HG03460 (cell line): Measurements from ENCODE around the gene FKRP.

Experiments
- ATAC-seq: cut with Tn5 transposase; IDR thresholded peaks from one replicate; pipeline ENCODE4 v1.9.1; 2021; ENCODE audit not compliant: unreplicated experiment

Gene FKRP

DNA sequence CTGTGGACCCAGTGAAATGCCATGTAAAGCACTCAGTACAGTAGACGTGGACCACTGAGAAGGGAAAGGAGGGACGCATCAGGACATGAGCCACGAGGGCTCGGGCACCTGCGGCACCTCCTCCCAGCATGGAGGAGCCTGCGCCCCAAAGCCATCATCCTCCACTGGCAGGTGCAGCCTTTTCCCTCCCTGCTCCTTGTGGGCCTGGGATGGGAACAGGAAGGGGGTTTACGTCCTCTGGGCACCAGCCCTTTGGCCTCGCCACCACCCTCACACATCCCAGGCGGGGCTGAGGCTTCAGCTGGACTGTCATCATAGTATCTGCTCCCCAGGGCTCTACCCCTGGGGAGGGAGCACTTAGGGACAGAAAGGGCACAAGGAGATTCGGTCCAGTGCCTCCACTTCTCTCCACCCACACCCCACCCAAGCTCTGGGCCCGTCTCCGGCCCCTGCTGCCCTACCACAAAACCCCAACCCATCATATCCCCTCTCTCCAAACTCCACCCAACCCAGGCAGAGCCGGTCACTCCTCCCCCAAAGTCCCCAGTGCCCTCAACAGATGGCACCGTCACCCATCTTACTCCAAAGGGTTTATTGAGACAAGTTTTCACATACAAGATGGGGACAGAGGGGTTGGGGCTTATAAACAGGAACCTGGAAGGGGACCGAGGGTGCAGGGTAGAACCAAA, 26.8 kb upstream of the FKRP start:
- no peak for ATAC-seq

DNA sequence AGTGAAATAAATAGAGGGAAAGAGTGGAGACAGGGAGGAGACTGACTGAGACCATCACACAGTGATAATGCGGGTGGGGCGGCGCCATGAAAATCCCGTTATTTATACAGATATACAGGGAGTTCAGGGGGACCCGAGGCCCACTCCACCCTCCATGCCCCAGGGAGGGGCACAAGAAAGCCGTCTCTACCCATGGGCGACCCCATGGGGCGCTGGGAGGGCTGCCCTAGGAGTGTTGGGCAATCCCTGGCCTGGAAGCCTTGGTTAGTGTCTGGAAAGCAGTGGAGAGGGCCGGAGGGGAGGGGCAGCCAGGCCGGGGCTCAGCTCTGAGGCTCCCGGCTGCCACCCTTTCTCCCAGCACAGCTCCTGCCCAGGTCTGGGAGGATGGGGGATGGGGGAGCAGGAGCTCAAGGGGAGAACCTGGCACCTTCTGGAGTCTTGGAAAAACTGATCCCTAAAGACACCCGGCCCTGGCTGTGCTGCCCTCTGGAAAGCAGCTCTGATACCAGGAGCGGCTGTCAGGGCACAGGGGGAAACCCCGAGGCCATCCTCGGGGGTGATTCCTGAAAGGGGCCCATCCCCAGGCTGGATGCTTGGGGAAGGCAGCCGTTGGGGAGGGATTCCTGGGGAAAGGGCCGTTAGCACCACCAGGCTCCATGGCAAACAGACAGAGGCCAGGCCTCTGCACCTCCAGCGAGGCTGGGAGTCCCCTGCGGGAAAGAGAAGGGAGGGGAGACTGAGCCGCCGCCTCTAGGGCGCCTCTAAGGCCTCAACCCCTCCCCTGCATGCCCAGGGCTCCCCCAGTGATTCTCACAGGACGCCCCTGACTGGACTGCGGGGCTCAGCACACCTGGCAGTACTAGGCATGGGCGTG, 26.0 kb upstream of the FKRP start:
- ATAC-seq, result no peak

DNA sequence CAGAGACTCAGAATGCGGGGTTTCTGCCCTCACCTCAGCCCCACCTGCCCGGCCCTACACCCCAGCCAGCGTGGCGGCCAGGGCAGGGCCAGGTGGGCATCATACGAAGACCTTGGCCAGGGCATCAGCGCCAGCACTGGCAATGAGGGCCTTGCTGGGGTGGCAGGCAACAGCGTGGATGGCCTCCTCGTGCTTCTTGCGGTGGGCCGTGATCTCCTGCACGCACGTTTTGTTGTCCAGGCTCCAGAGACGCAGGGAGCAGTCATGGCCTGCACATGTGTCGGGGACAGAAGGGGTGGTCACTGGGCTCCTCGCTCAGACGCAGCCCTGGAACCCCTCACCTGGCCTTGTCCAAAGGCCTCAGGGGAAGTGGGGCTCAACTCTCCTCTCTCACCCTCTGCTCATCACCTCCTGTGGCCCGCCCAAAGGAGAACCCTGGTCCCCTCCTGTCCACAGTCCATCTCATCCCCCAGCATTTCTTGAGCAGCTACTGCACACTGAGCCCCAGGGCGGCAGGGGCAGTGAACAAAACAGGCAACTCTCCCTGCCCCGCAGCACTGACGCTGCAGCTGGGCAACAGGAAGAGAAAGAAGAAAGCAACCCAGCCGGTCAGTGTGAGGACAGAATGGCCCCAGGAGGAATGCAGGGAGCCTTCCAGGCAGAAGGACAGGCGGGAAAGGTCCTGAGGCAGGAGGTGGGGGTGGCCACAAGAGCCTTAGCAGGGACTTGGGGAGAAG, 25.2 kb upstream of the FKRP start:
- ATAC-seq, result no peak

DNA sequence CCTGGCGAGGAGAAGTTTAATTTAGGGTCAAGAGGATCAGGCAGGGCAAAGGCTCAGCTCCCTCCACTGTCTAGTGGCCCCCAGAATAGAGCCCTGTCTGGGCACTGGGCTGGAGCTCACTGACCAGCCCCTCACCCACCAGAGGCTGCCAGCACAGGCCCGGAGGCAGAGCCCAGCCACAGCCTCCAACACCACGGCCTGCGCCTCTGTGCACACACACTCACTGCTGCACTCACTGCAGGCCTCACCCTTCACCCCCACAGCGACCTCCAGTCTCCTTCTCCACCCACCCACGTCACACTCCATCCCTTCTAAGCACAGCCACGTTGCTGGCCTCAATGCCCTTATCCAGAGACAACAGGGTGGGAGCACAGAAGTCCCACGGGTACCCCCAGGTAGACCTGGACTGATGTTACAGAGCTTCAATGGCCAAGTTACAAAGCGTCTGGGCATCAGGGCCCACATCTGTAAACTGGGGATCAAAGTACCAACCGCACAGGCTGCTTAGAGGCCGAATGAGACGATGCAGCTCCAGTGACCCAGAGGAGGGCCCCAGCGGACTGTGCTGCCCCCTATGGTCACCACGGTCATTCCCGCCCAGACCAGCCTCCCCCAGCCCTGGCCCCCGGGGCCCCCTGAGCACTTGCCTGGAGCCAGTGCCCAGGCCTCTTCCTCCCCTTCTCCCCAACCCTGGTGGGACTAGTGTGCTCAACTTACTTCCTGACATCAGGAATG, 24.4 kb upstream of the FKRP start:
- ATAC-seq, result no peak

DNA sequence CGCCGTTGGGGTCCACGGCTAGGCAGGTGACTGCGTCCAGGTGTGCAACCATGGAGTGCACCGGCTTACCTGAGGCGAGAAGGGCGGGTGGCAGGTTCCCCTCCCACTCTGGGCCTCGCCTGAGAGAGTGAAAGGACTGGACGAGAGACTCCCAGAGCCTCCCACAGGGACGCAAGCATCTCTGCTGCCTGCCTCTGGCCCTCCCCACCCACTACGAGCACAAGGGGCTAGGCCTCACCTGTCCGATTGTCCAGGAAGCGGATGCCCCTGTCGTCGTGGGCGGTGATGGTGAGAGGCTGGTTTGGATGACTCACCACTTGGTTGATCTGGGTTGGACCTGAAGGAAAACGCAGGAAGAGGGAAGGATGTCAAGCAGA, 23.9 kb upstream of the FKRP start:
- ATAC-seq, result no peak

DNA sequence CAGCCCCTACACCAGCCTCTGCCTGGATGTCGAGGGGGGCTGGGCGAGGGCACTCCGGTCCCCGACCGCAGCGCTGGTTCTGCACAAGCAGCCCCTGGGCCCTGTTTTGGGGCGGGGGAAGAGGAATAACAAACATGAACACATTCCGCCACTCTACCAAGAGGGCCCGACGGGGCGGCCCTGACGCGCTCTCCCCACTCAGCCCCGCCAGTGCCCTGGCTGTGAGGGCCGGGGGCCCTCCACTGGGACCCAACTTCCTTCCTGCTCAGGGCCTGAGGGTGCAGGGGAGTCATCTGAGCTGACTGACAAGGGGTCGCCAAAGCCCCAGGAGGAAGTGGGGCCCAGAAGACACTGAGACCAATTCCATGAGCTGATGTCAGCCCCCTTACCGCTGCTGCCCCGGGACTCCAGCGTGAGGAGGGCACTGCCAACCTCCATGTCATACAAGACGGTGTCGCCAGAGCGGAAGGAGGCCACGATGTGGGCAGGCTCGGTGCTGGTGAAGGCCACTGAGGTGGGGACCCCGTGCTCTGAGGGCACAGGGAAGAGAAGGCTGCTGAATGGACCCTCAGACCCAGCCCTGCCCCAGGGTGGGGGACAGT, 23.3 kb upstream of the FKRP start:
- no peak for ATAC-seq

DNA sequence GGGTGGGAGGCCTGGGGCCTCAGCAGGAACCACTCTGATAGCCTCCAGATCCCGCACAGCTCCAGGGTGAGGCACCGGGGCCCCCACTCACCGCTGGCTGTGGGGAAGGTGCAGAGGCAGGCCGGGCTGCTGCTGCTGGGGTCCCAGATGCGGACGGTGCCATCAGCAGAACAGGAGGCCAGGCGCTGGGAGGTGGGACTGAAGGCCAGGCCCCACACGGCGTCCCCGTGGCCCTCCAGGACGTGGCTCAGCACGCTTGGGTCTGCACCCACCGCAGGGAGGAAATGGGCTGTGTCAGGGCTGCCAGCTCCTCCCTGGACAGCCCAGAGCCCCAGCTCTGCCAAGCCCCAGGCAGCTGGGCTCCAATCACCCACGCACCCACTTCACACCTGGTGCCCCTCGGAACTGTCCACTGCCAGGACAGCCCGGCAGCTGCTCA, 22.8 kb upstream of the FKRP start:
- no peak for ATAC-seq

DNA sequence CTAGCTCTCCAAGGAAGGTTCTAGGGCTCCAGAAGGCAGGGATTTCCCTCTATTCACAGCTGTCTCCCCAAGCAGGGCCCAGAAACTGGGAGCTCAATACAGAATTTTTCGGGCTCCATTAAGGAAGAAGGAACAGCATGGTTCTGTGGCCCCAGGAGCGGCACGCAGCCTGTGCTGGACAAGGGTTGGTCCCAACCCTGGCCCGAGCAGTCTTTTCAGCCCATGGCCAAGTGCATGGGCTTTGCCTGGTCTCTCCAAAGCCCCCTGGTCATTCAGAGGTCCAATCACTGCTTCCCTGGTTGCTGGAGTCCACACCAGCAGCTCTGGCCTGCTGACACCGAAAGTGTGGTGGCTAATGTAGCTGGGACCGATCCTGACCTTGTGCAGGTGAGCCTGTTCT, 22.4 kb upstream of the FKRP start:
- no peak for ATAC-seq

DNA sequence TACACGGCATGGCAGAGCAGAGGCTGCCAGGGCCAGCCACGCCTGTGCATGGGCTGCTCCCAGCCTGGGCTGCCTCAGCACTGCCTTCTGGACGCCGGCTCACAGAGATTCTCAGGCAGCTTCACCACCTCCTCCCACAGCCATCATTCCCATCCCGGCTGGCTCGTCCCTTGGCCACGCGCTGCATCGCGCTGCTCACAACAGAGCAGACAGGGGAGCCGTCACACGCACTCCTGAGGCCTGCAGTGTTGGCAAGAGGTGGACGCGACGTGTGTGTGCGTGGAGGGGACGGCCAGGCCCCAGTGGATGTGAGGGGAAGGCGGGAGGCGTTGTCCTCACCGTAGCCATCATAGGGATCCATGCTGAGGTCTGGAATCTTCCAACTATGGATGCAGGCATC, 21.4 kb upstream of the FKRP start:
- ATAC-seq, result no peak

DNA sequence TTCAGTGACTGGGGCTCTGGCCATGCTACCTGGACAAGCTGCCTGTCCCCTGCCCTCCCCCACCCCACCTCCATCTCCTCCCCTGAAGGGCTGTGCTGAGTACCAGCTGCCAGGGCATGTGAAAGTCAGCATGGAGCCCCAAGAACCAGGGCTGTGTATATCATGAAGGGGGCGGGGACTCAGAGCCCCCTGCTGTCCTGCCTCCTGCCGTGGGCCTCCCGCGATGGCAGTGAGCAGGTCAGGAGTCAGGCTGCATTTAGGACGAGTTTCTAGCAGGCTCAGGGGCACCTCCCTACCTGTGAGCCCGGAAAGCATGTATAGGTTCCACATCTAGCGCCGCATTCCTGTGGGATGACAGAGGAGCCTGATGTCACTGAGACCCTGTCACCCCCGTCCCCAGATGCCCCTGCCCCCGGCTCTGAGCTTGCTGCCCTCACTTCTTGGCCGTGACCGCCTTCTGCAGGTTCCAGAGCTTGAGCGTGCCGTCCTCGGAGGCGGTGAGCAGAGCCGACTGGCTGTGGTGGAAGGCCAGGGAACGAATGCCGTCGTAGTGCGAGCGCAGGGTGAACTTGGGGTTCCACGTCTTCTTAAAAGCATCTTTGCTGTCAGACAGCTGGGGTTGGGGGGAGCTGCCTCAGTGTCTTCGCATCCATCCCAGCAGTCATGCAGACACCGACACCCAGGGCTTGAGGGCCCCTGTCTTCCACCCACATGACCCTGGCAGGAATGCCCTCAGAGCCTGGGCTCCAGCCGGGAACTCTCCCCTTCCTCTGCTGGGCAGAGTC, 20.6 kb upstream of the FKRP start:
- no peak for ATAC-seq

DNA sequence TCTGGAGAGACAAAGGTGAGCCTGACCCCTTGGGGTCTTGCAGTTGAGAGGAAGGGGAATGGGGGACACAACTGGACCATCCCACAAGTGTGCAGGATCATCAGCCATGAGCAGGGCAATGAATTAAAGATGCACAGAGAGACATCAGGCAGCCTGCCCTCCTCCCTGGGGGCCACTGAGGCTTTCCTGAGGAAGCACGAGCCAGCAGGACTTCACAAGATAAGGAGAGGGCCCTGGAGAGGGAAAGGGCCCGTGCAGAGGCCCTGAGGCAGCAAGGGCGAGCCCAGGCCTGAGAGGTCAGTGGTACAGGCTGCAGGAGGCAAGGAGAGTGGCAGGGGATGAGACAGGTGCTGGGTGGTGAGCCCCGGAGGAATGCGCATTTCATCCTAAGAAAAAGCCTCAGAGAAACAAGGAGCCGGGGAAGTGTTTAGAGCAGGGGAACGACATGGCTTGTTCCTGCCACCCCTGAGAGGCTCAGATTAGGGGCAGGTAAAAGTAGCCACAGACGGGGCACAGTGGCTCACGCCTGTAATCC, 19.9 kb upstream of the FKRP start:
- no peak for ATAC-seq

DNA sequence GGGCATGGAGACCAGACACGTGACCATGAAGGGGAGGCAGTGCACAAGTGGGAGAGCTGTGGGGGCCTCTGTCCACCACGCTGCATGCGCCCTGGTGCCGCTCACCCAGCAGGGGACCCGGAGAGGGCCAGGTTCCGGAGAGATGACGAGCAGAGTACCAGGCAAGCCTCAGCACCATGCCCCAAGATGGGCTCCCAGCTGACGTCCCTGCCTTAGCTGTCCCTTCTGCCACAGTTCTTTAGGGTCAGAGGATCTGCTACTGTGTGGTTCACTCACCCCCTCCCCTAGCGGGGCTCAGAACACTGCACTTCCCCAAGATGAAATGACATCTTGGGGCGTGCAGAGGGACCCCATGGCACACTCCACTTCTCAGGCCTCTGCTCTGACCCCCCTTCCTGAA, 19.3 kb upstream of the FKRP start:
- ATAC-seq, result no peak

DNA sequence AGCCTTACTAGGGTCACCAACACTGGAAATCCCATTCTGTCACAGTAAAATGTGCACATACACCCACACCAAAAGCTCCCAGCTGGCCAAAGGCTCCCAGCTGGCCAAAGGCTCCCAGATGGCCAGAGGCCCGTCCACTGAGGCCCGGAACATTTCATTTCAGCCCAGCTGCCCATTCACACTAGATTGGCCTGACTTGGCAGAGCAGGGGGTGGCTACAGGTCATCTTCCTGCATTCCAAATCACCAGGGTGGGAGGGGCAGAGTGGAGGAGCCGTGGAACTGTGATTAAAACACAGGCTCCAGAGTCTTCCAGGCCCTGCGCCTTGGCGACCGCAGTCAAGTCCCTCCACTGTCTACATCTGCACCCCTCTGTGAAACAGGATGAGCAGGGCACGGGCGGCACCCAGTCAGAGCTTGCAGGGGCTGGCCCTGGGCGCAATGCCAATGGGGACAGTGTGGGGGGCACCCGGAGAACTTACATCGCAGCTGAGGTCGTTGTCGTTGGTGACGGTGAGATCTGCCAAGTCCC, 18.8 kb upstream of the FKRP start:
- ATAC-seq, result no peak

DNA sequence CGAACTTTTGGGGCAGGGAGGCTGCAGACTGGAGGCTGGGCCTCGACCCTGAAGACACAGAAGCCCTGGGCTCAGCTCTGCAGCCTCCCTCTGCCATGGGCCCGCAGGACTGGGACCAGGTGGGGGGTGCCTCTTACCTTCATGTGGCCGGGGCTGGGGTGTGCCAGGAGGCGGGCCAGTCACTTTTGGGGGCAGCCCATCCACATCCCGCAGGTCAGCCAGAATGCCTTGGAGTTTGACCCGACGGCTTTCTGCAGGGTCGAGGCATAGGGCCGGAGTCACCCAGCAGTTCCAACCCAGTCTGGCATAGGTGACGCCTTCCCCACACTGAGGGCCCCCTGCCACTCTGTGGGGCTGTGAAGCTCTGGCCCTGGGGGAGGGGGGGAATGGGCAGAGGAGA, 18.1 kb upstream of the FKRP start:
- ATAC-seq, result no peak

DNA sequence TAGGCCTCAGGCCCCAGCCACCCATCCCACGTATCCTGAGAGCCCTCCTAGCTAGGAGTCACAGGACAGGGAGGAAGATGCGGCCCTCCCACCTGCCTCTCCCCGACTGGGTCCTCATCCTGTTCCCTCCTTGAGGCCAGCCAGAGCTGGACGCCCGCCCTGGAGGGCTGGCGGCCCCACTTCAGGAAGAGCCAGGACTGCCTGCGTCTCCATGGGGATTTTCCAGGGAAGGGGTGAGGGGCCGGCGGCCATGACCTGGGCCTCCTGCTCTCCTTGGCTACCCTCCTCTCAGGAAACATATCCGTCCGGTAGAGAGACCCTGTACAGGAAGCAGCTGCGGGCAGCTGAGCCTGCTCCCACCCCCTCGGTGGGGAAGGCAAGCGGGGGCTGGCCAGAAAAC, 17.6 kb upstream of the FKRP start:
- ATAC-seq, result no peak

DNA sequence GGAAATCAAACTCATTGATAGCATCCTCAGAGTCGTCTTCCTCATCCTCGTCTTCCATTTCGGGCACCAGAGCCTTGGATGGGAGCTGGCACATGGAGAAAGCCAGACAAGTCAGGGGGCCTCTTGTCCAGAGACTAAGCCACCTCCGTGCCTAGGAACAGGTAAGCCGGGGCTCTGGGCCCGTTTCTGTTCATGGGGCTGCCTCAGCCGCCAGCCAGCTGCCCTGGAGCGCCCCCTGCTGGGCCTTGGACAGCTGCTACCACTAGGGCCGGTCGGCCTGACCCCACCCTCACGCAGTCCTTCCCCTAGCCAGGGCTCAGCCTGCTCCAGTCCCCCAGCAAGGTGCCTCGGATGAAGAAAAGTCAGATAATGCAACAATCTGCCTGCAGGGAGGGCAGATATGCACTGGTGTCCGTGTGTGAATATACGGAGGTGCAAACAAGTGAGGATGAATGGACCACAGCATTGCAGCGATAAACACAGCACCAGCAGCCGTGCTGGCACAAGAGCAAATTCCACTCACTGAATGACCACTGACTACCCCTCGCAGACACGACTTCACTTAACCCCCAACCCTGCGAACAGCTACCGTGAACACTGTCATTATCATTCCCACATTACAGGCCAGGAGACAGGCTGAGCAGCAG, 17.0 kb upstream of the FKRP start:
- no peak for ATAC-seq

DNA sequence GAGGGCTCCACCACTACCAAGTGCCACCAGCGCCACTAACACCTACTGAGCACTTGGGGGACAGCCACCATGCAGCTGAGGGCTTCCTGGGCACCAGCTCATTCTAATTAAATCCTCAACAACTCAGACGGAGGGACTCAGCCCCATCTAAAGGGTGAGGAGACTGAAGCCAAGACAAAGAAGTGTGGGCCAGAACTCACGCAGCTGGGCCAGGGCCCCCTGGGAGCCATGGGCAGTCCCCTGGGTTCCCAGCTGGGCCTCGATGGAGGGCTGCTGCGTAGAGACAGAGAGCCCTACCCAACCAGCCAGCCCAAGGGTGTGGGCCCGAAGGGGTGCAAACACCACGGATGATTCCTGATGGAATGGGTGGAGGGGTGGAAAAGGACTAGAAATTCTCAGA, 16.2 kb upstream of the FKRP start:
- ATAC-seq, result no peak

DNA sequence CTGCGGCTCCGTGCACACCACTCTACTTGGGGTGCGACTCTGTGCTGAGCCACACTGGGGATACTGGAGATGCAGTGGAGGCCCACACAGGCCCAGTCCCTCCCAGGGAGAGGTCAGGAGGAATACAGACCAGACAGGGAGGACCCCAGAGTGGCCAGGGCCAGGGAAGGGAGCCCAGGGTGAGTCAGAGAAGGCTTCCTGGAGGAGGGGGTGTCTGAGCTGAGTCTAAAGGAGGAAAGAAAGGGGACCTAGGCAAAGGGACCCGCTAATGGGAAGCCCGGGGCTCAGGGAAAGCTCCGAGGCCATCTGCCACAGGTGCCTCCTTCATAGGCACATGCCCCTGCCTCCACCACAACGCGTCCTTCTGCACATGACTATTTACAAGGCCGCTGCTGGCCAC, 15.7 kb upstream of the FKRP start:
- ATAC-seq, result no peak

DNA sequence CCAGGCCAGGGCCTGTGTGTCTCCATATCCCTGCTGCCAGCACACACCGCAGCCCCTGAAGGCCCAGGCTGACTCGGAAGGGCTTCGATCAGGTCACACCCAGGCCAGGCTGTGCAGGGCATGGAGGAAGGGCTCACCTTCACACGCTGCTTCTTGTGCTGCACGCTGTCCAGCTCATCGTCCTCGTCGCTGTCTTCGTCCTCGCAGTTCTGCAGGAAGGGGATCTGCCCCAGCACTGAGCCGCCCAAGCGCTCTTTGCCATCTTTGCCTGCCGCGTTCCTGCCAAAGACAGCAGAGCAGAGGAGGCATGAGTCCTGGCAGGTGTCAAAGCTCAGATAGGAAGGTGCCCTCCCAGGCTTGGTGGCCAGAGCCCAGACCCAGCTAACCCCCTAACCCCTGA, 15.3 kb upstream of the FKRP start:
- ATAC-seq, result no peak
